ENCODE data around the gene GPA33.
"Not testable (repeated sequence)": the region's sequence is repeated elsewhere in the genome, so short reads cannot be mapped to it uniquely, and the experiment has no call there.

GPA33 gene

GRCh38 chr1:167043752-167044488 lies 46.3 kb downstream of the GPA33 start:
- no peak for TF ChIP-seq CTCF (IDR thresholded peaks at IDR 0.05; ENCODE audit: low read depth, low read length, missing control alignments)
- no peak overlapping the region for H3K4me3 ChIP-seq (replicated peaks; ENCODE audit: low read depth, low read length)
- DNase-seq (ENCODE audit: extremely low read depth, low read depth): no peak

- TF ChIP-seq CTCF (IDR thresholded peaks at IDR 0.05; ENCODE audit: low read depth, low read length, missing control alignments): no peak
- H3K4me3 ChIP-seq (replicated peaks; ENCODE audit: low read depth, low read length): no peak overlapping the region
- DNase-seq (ENCODE audit: extremely low read depth, low read depth): no peak
Measured at GRCh38 chr1:167033646-167034045, 56.5 kb downstream of the GPA33 start.

- not testable (repeated sequence) for DNase-seq (ENCODE audit: extremely low read depth, low read depth); H3K4me3 ChIP-seq (replicated peaks; ENCODE audit: low read depth, low read length)
Measured at GRCh38 chr1:167029553-167029952, 60.6 kb downstream of the GPA33 start.

- no peak for DNase-seq (ENCODE audit: extremely low read depth, low read depth)
- TF ChIP-seq CTCF (IDR thresholded peaks at IDR 0.05; ENCODE audit: low read depth, low read length, missing control alignments): no peak
- H3K4me3 ChIP-seq (replicated peaks; ENCODE audit: low read depth, low read length): no peak overlapping the region
Measured at GRCh38 chr1:167022384-167022783, 67.8 kb downstream of the GPA33 start.

GRCh38 chr1:167016100-167016750 lies 74.0 kb downstream of the GPA33 start:
- TF ChIP-seq CTCF (IDR thresholded peaks at IDR 0.05; ENCODE audit: low read depth, low read length, missing control alignments): no peak
- no peak overlapping the region for H3K4me3 ChIP-seq (replicated peaks; ENCODE audit: low read depth, low read length)
- DNase-seq (ENCODE audit: extremely low read depth, low read depth): no peak

GRCh38 chr1:167013108-167013929 lies 76.9 kb downstream of the GPA33 start:
- TF ChIP-seq CTCF (IDR thresholded peaks at IDR 0.05; ENCODE audit: low read depth, low read length, missing control alignments): no peak
- no peak overlapping the region for H3K4me3 ChIP-seq (replicated peaks; ENCODE audit: low read depth, low read length)
- DNase-seq (ENCODE audit: extremely low read depth, low read depth): no peak

GRCh38 chr1:167012570-167012969 lies 77.6 kb downstream of the GPA33 start:
- no peak for TF ChIP-seq CTCF (IDR thresholded peaks at IDR 0.05; ENCODE audit: low read depth, low read length, missing control alignments)
- DNase-seq (ENCODE audit: extremely low read depth, low read depth): no peak
- H3K4me3 ChIP-seq (replicated peaks; ENCODE audit: low read depth, low read length): no peak overlapping the region
